DND-41 (cell line): Measurements from ENCODE around the gene MAP2K5.

Experiments
- CTCF ChIP-seq: IDR thresholded peaks from 2 replicates; pipeline ENCODE4 v1.5.1; 2012; ENCODE audit warnings: borderline replicate concordance, low read length, moderate library complexity, mild to moderate bottlenecking; ENCODE audit not compliant: poor library complexity, severe bottlenecking; ENCODE audit errors: extremely low read depth
- EZH2 ChIP-seq: IDR thresholded peaks from 3 replicates; pipeline ENCODE4 v1.6.1; 2012; ENCODE audit warnings: borderline replicate concordance, low read depth, mild to moderate bottlenecking, moderate library complexity, low read length, inconsistent platforms; ENCODE audit not compliant: severe bottlenecking

DNA sequence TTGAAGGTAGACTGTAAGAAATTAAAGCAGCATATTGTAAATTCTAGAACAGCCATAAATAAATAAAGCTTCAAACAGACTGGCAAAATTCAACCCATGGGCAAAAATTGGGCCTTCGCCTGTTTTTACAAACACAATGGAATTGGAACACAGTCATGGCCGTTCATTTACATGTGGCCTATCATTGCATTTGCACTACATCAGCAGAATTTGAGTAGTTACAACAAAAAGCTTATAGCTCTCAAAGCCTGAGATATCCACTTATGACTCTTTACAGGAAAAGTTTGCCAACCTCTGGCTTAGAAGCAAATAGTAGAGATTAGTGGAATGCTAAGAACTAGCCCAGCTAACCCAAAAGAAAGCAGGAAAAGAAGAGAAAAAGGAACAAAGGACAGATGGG lies 143.2 kb downstream of the MAP2K5 start:
- no peak for TF ChIP-seq EZH2
- no peak for TF ChIP-seq CTCF
